PFSK-1 (cell line): ENCODE data around the gene BCL2.

Experiments used
- FOXP2 ChIP-seq: optimal IDR thresholded peaks from 2 replicates; pipeline ENCODE3; 2011; ENCODE audit warnings: borderline replicate concordance, control low read depth, inconsistent platforms; ENCODE audit not compliant: insufficient read depth; ENCODE audit errors: extremely low read length, extremely low read depth
- POLR2AphosphoS5 ChIP-seq: IDR thresholded peaks from 2 replicates; pipeline ENCODE4 v1.6.1; 2012; ENCODE audit warnings: low read depth, mild to moderate bottlenecking, control low read depth, low read length, moderate library complexity
- SIN3A ChIP-seq: IDR thresholded peaks from 2 replicates; pipeline ENCODE4 v1.6.1; 2012; ENCODE audit warnings: mild to moderate bottlenecking, low read length, moderate library complexity, borderline replicate concordance; ENCODE audit not compliant: insufficient read depth
- TAF1 ChIP-seq: IDR thresholded peaks from 2 replicates; pipeline ENCODE4 v1.6.1; 2012; ENCODE audit warnings: low read length, control low read depth, borderline replicate concordance; ENCODE audit not compliant: insufficient read depth
- TF ChIP-seq, protein P1 (sequence below), 2 experiments: IDR thresholded peaks; 2 replicates each; pipeline versions ENCODE4 v1.6.1 to v1.8.0; 2011 to 2012; ENCODE audit warnings: low read depth in 2 of 2, low read length in 2 of 2, control low read depth in 1 of 2, inconsistent platforms in 1 of 2, mild to moderate bottlenecking in 1 of 2, moderate library complexity in 1 of 2; ENCODE audit not compliant: insufficient read depth in 1 of 2

BCL2 gene

DNA sequence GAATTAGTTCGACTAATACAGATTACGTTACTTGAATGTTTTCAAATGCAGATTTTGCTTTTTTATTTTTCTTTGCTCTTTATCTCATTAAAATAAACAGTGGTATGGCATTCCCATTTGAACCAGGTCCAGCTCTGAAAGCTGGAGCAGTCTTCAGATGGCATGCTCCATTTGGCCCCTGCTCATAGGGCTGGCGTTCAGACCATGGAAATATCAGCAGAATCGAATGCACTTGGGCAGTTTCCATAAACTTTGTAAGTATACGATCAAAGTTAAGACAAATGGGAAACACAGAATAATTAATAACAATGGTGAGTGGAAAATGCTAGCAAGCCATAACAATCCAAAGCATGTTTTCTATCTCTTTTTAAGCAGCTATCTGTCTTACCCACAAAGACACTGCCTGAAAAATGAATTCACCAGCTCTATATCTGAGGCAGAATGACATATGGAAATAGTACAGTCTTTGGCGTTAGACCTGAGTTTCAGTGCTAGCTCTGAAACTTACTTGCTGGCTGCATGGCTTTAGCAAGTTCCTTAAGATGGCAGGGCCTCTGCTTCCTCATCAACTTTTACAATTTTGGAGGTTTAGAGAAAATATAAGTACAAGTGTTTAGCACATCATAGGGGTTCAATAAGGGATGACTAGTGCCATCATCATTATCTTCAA lies 131.6 kb downstream of the BCL2 start:
- TF ChIP-seq TAF1 (no peak), SIN3A (no peak)
- TF ChIP-seq, protein P1, sequence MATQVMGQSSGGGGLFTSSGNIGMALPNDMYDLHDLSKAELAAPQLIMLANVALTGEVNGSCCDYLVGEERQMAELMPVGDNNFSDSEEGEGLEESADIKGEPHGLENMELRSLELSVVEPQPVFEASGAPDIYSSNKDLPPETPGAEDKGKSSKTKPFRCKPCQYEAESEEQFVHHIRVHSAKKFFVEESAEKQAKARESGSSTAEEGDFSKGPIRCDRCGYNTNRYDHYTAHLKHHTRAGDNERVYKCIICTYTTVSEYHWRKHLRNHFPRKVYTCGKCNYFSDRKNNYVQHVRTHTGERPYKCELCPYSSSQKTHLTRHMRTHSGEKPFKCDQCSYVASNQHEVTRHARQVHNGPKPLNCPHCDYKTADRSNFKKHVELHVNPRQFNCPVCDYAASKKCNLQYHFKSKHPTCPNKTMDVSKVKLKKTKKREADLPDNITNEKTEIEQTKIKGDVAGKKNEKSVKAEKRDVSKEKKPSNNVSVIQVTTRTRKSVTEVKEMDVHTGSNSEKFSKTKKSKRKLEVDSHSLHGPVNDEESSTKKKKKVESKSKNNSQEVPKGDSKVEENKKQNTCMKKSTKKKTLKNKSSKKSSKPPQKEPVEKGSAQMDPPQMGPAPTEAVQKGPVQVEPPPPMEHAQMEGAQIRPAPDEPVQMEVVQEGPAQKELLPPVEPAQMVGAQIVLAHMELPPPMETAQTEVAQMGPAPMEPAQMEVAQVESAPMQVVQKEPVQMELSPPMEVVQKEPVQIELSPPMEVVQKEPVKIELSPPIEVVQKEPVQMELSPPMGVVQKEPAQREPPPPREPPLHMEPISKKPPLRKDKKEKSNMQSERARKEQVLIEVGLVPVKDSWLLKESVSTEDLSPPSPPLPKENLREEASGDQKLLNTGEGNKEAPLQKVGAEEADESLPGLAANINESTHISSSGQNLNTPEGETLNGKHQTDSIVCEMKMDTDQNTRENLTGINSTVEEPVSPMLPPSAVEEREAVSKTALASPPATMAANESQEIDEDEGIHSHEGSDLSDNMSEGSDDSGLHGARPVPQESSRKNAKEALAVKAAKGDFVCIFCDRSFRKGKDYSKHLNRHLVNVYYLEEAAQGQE (IDR thresholded peaks at IDR 0.05; ENCODE audit: insufficient read depth in 1 of 2, low read depth in 2 of 2, low read length in 2 of 2) = no peak

GRCh38 chr18:63187223-63187574 lies 132.4 kb downstream of the BCL2 start:
- TF ChIP-seq POLR2AphosphoS5 (no peak), SIN3A (no peak), FOXP2 (no peak), TAF1 (no peak)
- TF ChIP-seq, protein P1 (IDR thresholded peaks at IDR 0.05; ENCODE audit: insufficient read depth in 1 of 2, low read depth in 2 of 2, low read length in 2 of 2) = no peak

DNA sequence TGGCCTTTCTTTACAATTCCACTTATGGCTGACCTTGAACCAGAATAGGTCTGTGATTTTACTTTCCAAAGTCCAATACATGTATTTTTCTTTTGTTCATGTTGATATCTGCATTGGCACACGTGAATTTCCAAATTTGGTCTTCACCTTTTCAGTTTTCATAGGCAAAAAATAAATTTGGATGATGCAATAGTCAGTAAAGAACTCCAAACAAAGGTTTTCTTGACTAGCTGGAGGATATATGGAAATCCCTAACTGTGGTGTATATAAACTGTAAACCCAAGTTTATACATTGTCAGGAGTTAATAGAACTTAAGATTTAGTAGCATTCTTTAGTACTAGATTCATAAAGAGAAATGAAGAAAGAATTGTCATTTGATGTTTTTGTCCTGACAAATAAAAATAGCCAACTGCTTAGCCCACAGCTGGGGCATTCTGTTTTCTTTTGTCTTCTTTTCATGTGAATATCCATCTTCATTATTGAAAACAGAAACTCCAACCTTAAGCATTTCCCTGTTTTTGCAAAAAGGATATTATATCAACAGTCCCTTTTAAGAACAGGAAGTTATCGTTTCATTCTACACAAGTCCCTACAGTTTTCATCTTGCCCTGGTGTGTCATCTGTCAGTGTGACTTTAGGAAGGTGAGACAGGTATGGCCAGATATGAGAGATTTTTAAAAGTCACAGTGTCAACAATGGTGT lies 132.9 kb downstream of the BCL2 start:
- TF ChIP-seq TAF1 = no peak

GRCh38 chr18:63185984-63186383 lies 133.6 kb downstream of the BCL2 start:
- no peak for TF ChIP-seq TAF1
- TF ChIP-seq SIN3A = no peak
- TF ChIP-seq FOXP2 = no peak
- TF ChIP-seq, protein P1 (IDR thresholded peaks at IDR 0.05; ENCODE audit: insufficient read depth in 1 of 2, low read depth in 2 of 2, low read length in 2 of 2) = no peak
- no peak for TF ChIP-seq POLR2AphosphoS5

DNA sequence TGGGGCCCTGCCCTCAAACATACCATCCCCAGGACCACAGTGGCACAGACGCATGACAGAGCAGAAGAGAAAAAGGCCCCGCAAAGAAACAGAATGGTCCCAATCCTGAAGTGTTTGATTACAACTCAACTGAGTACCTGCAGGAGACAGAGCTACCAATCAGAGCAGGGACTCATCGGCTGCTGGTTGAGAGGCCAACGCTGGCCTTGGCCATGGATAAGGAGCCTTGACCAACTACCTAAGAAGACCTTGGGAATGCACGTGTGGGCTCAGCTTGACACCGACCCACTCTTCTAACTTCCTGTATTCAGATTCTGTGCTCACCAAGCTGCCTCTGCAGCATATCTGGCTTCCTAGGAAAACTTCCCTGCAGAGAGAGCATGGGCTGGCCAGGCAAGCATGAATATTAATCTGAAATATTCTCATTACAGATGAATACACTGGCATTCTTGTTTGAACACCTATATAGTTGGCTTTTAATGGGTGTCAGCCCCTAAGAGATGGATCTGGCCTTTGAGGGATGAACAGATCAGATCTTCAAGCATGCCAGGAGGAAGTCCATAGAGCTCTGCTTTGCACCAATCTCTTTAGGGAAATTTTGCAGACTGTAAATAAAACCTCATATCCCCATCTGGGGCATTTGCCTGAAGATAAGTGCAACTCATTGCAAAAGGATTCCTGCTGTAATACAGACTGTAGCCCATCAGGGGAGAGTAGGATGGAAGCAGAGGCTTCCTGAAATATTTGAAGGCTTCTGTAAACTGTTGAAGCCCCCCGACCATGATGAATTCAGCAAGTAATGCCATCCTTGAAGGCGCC lies 135.4 kb downstream of the BCL2 start:
- TF ChIP-seq SIN3A = no peak
- TF ChIP-seq TAF1 = no peak
- TF ChIP-seq FOXP2 = no peak
- TF ChIP-seq POLR2AphosphoS5 = no peak
- TF ChIP-seq, protein P1 (IDR thresholded peaks at IDR 0.05; ENCODE audit: insufficient read depth in 1 of 2, low read depth in 2 of 2, low read length in 2 of 2) = no peak
